Pancreas (tissue), 10 donors: ENCODE measurements around the gene NT5M. TPM values are rescaled to one million over a fixed set of nuclear protein-coding genes. Genes with fewer than 3 reads are reported as not detected.

Source experiments
- ATAC-seq, 4 donors: fragments of 200-7000 bp; cut with Tn5 transposase; one replicate each; pipeline versions ENCODE4 v1.8.0 to v1.9.1; 2020; ENCODE audit warnings: mild to moderate bottlenecking in 4 of 4, moderate library complexity in 4 of 4
- DNase-seq, 6 donors: peaks; one replicate each; pipeline ENCODE4 v3.0.0-alpha.2; 2020
- FAIRE-seq: peaks from 2 replicates; lab custom pipeline; 2012; peaks lifted over from hg19 to GRCh38; lab: Jason Lieb, UNC
- H3K27ac ChIP-seq, 4 donors: fragments of 200-600 bp; sonication (generic); 1 replicate in 3 of 4; 2 replicates in 1 of 4; pipeline versions ENCODE4 v1.5.0 to v1.8.0; 2020
- H3K27me3 ChIP-seq, 4 donors: fragments of 200-600 bp; one replicate each; pipeline ENCODE4 v1.8.0; 2021
- H3K36me3 ChIP-seq, 3 donors: fragments of 200-600 bp; sonication (generic) in 1 of 3; one replicate each; pipeline versions ENCODE4 v1.5.0 to v1.8.0; 2020 to 2021
- H3K4me1 ChIP-seq, 3 donors: fragments of 200-600 bp; one replicate each; pipeline ENCODE4 v1.8.0; 2021
- H3K4me3 ChIP-seq, 4 donors: fragments of 200-600 bp; sonication (generic) in 2 of 4; one replicate each; pipeline versions ENCODE4 v1.5.0 to v1.8.0; 2020 to 2021
- H3K9me3 ChIP-seq, 4 donors: fragments of 200-600 bp; one replicate each; pipeline ENCODE4 v1.8.0; 2021
- CTCF ChIP-seq, 4 donors: fragments of 200-600 bp; sonication (generic) in 3 of 4; IDR thresholded peaks; one replicate each; pipeline versions ENCODE4 v1.5.0 to v1.8.0; 2021; ENCODE audit warnings: antibody characterized with exemption in 4 of 4
- WGBS, 2 donors: extraction: QIAGEN DNeasy Blood & Tissue Kit; methylation state at CpG; one replicate each; pipeline ENCODE4 v1.1.7; 2013; 5-methylcytosine and 5-hydroxymethylcytosine counted together
- intact Hi-C, 3 donors: fragments of 100-400 bp; cut with DNase I; formaldehyde crosslinking; loops; one replicate each; pipeline versions ENCODE4 v1.11.1 to v1.14.2; 2022
- polyA plus RNA-seq, 2 donors: library from polyadenylated mRNA; stranded (reverse); fragments of 200-250 nt; gene quantifications; one replicate each; pipeline ENCODE4 v1.2.3, GENCODE V29; 2013
- total RNA-seq, 6 donors: library from RNA; stranded (reverse); fragmentation: NEBNext Ultra II Directional in 4 of 6; extraction: Animal tissue kit (Norgen Biotek cat#: 25700) in 4 of 6; gene quantifications; one replicate each; pipeline versions ENCODE4 v1.2.1 to v1.2.4, GENCODE V29; 2021 to 2023
- donor health status: healthy with polysubstance abuse.
- donor health status: DM: no; HTN: no; CAD: no; lungs with moderate emphysema.
- donor health status: DM: no; HTN: no; CAD: no.
- donor health status: control.
- donor health status: control.
- donor health status: Bipolar disorder and iron deficiency.
- donor health status: DM: yes; HTN: yes; CAD: no.
- donor health status: DM: no; HTN: no; CAD: no.
- donor health status: DM: no; HTN: no; CAD: no.
- donor health status: DM: yes; HTN: yes; CAD: no.

NT5M gene
- total and polyA plus RNA-seq, 8 donors = 0.83 to 3.3 (median 1.5) TPM

- no peak overlapping the region for H3K4me3 ChIP-seq
- peak in 1 of 6 donors; percentile 14 for DNase-seq
- FAIRE-seq = no peak
- H3K27me3 ChIP-seq = no peaks in the 10 kb centered on the region
- no peaks in the 10 kb centered on the region for H3K36me3 ChIP-seq
- H3K4me1 ChIP-seq = no peaks in the 10 kb centered on the region
- TF ChIP-seq CTCF (IDR thresholded peaks at IDR 0.05) = no peak
- no peaks in the 10 kb centered on the region for H3K9me3 ChIP-seq
- WGBS, 2 donors = 82 to 83% methylated on average over 4 of the region's 4 CpGs
- H3K27ac ChIP-seq = no peak overlapping the region
- intact Hi-C loops = no loop called here
- no peak for ATAC-seq
Observed at GRCh38 chr17:17345294-17345597, 42.1 kb downstream of the NT5M start.

- no peak for DNase-seq
- no peak for ATAC-seq
- Histone ChIP-seq H3K27me3 (no peaks in the 10 kb centered on the region), H3K9me3 (no peaks in the 10 kb centered on the region), H3K4me1 (no peaks in the 10 kb centered on the region), H3K36me3 (no peaks in the 10 kb centered on the region), H3K4me3 (no peak overlapping the region), H3K27ac (no peak overlapping the region)
- intact Hi-C loops = no loop called here
- FAIRE-seq = no peak
- WGBS, 2 donors = 84 to 86% methylated on average over 14 of the region's 14 CpGs
- TF ChIP-seq CTCF (IDR thresholded peaks at IDR 0.05) = no peak
Observed at GRCh38 chr17:17345686-17346427, 42.7 kb downstream of the NT5M start.

- Histone ChIP-seq H3K36me3 (no peaks in the 10 kb centered on the region), H3K4me3 (no peak overlapping the region), H3K9me3 (no peaks in the 10 kb centered on the region), H3K27ac (no peak overlapping the region), H3K4me1 (no peaks in the 10 kb centered on the region), H3K27me3 (no peaks in the 10 kb centered on the region)
- WGBS, 2 donors = 86 to 89% methylated on average over 31 of the region's 31 CpGs
- no peak for FAIRE-seq
- ATAC-seq = no peak
- no peak for TF ChIP-seq CTCF (IDR thresholded peaks at IDR 0.05)
- peak in 2 of 6 donors; percentile 36 to 67 for DNase-seq
- intact Hi-C loops = no loop called here
Observed at GRCh38 chr17:17346428-17347233, 43.5 kb downstream of the NT5M start.

DNA sequence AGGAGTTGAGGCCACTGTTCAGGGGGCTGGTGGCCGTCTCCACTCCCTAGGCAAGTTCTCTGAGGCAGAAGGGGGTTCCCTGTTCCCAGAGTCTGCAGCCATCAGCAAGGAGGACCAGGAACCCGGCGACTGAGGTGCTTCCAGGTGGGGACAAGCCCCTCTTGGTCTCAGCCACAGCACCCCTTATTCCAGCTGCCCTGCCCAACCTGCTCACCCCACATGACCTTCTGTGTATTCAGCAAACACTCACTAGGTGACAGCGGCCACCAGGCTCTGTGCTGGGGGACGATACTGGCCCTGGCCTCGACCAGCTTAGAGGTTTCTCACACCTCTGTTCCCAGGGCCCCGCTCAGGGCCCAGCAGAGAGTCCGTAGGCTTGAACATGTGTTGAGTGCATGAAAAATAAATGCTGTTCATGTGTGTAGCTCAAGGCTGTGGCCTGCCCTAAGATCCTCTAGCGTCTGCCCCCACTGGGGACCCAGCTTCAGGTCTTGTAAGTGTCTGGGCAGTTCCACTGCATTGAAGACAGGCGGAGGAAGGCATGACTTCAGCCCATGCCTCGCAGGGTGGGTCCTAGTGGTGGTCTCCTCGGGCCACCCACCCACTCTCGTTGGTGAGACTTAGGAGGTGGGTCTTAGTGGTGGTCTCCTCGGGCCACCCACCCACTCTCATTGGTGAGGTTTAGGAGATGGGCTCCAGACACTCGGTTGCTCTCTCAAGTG lies 44.2 kb downstream of the NT5M start:
- no peak overlapping the region for H3K27ac ChIP-seq
- H3K9me3 ChIP-seq = no peaks in the 10 kb centered on the region
- H3K4me3 ChIP-seq = no peak overlapping the region
- ATAC-seq (no peak), FAIRE-seq (no peak), DNase-seq (peak in 2 of 6 donors; percentile 46 to 53)
- H3K27me3 ChIP-seq = no peaks in the 10 kb centered on the region
- intact Hi-C loops = no loop called here
- no peaks in the 10 kb centered on the region for H3K36me3 ChIP-seq
- H3K4me1 ChIP-seq = no peaks in the 10 kb centered on the region
- WGBS, 2 donors = 81 to 91% methylated on average over 14 to 15 of the region's 15 CpGs
- no peak for TF ChIP-seq CTCF (IDR thresholded peaks at IDR 0.05)
